GM21515 (cell line): ENCODE results near the gene ZNF610.
"Not testable (repeated sequence)": the region's sequence is repeated elsewhere in the genome, so short reads cannot be mapped to it uniquely, and the experiment has no call there.

Source experiments
- ATAC-seq: cut with Tn5 transposase; IDR thresholded peaks from one replicate; pipeline ENCODE4 v1.9.1; 2021; ENCODE audit not compliant: unreplicated experiment

The ZNF610 gene

DNA sequence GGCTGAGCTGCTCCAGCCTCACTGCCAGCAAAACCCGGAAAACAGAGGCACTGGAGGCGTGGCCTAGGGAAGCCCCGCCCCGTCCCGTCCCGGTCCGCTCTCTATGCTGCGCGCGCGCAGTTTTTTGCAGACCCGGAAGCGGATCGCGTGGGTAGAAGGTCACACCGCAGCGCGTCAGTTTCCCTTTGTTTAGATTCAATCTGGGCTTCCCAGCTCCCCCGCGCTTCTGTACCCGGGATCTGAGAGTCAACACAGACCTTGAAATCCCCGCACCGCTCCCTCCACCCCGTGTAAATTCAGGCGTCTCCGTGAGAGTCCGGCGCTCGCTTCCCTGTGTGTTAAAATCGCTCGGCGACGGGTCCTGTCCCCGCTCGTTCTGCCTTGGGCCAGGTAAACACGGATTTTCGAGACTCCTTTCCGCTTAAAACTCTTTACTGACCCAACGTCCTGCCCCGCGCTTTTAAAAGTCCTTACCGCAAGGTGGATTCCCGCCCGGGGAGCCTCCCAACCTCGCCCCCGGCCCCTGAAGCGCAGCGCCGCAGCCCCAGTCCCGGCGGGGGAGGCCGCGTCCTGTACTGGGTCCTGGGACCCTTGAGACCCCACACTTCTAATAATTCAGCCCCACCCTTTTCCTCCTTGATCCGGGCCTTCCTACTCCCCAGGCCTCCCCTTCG is at the start of gene ZNF610:
ZNF610 (plus strand) TSS at position 127 of the 674 bp plus-strand sequence. CDS start 12,930 bp downstream, outside the sequence.
- ATAC-seq, result no peak

DNA sequence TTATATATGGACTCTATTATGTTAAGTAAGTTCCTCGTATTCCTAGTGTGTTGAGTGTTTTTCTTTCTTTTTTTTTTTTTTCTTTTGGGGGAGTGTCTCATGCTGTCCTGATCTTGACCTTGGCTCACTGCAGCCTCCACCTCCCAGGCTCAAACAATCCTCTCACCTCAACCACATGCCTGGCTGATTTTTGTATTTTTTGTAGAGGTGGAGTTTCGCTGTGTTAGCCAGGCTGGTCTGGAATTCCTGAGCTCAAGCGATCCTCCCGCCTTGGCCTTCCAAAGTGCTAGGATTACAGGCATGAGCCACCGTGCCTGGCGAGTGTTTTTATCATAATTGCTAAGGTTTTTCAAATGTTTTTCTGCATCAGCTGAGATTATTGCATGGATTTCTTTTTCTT is 49.8 kb upstream of the ZNF610 start:
- no peak for ATAC-seq

GRCh38 chr19:52291781-52292180 is 44.3 kb upstream of the ZNF610 start:
- ATAC-seq, result no peak

DNA sequence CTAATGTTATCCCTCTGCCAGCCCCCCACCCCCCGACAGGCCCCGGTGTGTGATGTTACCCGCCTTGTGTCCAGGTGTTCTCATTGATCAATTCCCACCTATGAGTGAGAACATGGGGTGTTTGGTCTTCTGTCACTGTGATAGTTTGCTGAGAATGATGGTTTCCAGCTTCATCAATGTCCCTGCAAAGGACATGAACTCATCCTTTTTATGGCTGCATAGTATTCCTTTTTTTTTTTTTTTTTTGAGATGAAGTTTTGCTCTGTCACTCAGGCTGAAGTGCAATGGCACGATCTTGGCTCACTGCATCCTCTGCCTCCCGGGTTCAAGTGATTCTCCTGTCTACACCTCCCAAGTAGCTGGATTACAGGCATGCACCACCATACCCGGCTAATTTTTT is 43.1 kb upstream of the ZNF610 start:
- not testable (repeated sequence) for ATAC-seq

DNA sequence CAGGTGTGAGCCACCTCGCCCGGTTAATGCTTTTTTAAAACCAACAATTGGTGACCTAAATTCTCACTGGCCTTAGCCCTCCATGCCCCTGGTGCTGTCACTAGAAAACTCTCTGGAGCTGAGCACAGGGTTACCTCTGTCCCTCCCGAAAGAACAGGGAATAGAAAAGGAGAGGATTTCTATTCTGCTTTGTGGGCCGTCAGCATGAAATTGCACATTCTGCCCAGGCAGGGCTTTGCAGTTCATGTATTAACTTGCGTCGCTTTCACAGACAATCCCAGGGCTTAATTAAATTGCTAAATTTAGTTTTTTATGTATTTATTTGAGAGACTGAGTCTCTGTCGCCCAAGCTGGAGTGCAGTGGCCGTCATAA is 39.7 kb upstream of the ZNF610 start:
- peak; percentile 4 for ATAC-seq

DNA sequence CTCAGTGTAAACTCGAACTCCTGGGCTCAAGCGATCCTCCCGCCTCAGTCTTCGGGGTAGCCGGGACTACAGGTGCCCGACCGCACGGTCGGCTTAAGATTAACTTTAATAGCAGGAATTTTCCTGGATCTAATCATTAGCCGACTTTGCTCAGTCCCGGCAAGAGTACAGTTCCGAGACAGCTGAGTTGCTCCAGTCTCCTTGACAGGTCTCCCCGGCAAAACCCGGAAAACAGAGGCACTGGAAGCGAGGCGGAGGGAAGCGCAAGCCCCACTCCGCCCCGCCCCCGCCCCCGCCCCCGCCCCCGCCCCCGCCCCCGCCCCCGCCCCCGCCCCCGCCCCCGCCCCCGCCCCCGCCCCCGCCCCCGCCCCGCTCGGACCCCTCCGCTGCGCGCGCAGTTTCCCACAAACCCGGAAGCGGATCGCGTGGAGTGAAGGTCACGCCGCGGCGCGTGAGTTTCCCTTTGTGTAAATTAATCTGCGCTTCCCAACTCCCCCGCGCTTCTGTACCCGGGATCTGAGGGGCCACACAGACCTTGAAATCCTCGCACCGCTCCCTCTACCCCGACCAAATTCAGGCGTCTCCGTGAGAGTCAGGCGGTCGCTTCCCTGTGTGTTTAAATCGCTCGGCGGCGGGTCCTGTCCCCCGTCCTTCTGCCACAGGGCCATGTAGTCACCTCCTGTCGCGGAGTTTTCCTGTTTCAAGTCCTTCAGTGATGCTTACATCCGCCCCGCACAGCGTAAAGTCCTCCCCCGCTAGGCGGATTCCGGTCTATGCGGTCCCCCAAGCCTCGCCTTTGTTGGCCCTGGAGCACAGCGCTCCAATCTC is 39.1 kb upstream of the ZNF610 start, which contains the start of gene ZNF480:
ZNF480 (plus strand) TSS at position 397 of the 828 bp plus-strand sequence. CDS start 3,244 bp downstream, outside the sequence.
- peak; percentile 54 for ATAC-seq

GRCh38 chr19:52297601-52298364 is 38.3 kb upstream of the ZNF610 start:
- peak; percentile 29 for ATAC-seq

DNA sequence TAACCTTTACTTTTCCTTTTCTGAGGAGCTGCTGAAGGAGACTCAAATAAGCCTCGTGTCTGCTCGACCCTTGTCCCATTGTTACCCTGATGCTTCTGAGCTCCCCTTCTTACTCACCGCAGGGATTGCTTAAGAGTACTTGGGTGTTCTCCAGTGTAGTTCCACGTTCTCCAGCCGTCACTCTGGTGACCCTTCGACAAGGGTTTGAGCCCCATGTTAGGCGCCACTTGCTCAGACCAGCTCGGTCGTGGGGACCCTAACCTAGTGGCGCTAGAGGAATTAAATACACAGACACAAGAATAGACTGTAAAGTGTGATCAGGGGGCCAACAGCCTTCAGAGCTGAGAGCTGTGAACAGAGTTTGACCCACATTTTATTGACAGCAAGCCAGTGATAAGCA is 28.8 kb upstream of the ZNF610 start:
- no peak for ATAC-seq

DNA sequence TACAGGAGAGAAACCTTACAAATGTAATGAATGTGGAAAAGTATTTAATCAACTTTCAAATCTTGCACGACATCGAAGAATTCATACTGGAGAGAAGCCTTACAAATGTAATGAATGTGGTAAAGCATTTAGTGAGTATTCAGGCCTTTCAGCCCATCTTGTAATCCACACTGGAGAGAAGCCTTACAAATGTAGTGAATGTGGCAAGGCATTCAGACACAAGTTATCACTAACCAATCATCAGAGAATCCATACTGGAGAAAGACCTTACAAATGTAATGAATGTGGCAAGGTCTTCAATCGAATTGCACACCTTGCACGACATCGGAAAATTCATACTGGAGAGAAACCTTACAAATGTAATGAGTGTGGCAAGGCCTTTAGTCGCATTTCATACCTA is 13.6 kb upstream of the ZNF610 start:
- no peak for ATAC-seq

- ATAC-seq, result no peak
Observed at GRCh38 chr19:52331757-52332156, 4.3 kb upstream of the ZNF610 start.

DNA sequence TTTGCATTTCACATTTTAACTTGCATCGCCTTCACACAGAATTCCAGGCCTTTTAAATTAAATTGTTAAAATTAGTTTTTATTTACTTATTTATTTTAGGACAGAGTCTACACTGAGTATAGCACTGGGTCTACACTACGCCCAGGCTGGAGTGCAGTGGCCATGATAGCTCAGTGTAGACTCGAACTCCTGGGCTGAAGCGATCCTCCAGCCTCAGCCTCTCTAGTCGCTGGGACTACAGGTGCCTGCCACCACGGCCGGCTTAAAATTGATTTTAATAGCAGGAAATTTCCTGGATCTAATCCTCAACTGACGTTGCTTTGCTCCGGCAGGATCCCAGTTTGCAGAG is 301 bp upstream of the ZNF610 start:
- no peak for ATAC-seq

DNA sequence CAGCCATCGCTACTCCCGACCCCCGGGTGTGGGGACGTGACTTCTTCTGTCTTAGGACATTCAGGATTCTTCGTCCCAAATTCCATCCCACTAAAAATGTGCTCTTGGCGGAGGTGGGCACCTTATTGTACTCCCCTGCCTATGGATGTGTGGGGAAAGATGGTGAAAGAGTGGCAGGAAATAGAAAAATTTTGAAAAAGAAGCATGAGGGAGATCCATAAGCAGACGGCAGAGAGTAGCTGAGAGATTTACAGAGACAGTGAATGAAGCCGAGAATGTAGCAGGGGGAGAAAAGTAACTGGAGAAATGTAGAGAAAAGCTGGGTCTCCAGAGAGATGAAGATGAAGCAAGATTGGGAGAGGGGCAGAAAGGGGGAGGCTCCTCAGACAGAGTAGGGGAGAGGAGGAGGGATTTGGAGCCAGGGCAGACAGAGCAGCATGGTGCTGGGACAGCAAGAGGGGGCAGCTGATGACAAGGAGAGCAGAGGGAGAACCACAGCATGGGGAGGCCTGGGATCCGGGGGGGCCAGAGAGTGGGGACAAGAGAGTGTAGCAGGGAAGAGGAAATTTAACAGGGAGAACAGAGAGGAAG is 843 bp downstream of the ZNF610 start:
- ATAC-seq, result no peak

GRCh38 chr19:52339022-52339421 is 3.0 kb downstream of the ZNF610 start:
- ATAC-seq, result not testable (repeated sequence)

DNA sequence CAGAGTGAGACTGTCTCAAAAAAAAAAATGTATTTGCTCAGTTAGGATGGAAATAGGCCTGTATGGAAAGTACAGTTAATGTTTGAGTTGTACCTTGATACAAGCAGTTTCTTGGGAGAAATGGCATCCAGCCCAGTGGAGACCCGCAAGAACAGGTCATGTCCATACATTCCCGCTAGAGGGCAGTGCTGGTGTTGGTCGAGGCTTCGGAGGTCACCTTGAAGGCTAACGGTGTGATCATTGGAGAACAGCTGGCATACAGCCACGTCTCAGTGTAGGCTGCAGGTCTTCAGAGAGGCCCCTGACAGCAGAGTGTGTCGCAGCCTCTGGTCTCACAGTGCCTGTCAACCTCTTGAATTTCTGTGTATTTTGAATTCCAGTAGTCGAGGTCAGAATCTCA is 7.5 kb downstream of the ZNF610 start:
- no peak for ATAC-seq

- no peak for ATAC-seq
Observed at GRCh38 chr19:52345162-52345561, 9.1 kb downstream of the ZNF610 start.

- no peak for ATAC-seq
Observed at GRCh38 chr19:52351512-52351911, 15.5 kb downstream of the ZNF610 start.

DNA sequence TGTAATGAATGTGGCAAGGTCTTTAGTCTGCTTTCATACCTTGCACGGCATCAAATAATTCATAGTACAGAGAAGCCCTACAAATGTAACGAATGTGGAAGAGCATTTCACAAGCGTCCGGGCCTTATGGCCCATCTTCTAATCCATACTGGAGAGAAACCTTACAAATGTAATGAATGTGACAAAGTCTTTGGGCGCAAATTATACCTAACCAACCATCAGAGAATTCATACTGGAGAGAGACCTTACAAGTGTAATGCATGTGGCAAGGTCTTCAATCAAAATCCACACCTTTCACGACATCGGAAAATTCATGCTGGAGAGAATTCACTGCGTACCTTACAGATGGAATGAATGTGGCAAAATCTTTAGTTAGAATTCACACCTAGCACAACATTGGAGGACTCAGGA is 30.4 kb downstream of the ZNF610 start:
- no peak for ATAC-seq

GRCh38 chr19:52369559-52370340 is 33.7 kb downstream of the ZNF610 start, which contains the start of gene ZNF880:
ZNF880 (plus strand) TSS chr19:52369923; CDS start chr19:52369966, 43 bp downstream.
- peak; percentile 63 for ATAC-seq

- no peak for ATAC-seq
Observed at GRCh38 chr19:52370341-52370710, 34.3 kb downstream of the ZNF610 start.

GRCh38 chr19:52391135-52391534 is 55.1 kb downstream of the ZNF610 start:
- ATAC-seq, result no peak
